ENCODE measurements around the gene PRKAR2A. TPM values are rescaled to one million over a fixed set of nuclear protein-coding genes. Genes with fewer than 3 reads are reported as not detected.
"Not testable (repeated sequence)": the region's sequence is repeated elsewhere in the genome, so short reads cannot be mapped to it uniquely, and the experiment has no call there.

PRKAR2A gene
- total RNA-seq, 1 experiment from 2014 or later, result 85.4 TPM

GRCh38 chr3:48765376-48765775, 82.3 kb downstream of the PRKAR2A start:
- TF ChIP-seq POLR2AphosphoS5 (IDR thresholded peaks at IDR 0.05; ENCODE audit: low read depth, low read length), result no peak
- no peak for TF ChIP-seq CTCF (IDR thresholded peaks at IDR 0.05)
- no peak for TF ChIP-seq REST (IDR thresholded peaks at IDR 0.05; ENCODE audit: insufficient read depth in 1 of 2, low read depth in 2 of 2, low read length in 1 of 2)
- no peak for TF ChIP-seq SIN3A (IDR thresholded peaks at IDR 0.05; ENCODE audit: borderline replicate concordance, insufficient read depth, low read depth, low read length)
- no peak for TF ChIP-seq TCF7L2 (IDR thresholded peaks at IDR 0.05; ENCODE audit: low read depth, low read length)
- Histone ChIP-seq H3K27me3 (ENCODE audit: control insufficient read depth, insufficient read depth, low read length) (no peaks in the 10 kb centered on the region), H3K27ac (ENCODE audit: low read length) (no peak overlapping the region), H3K9me3 (ENCODE audit: control insufficient read depth, insufficient read depth, low read depth, low read length) (no peaks in the 10 kb centered on the region), H3K4me3 (ENCODE audit: low read depth in 2 of 2, low read length in 2 of 2) (no peak overlapping the region), H3K36me3 (ENCODE audit: control insufficient read depth, insufficient read depth, low read length) (no peaks in the 10 kb centered on the region), H3K4me1 (ENCODE audit: control insufficient read depth, insufficient read depth, low read length) (no peaks in the 10 kb centered on the region)
- POLR2A ChIA-PET, result interaction anchor here (0.6 kb wide), 1 partner anchor 9 kb away, joined by 3 read pairs; no protein-coding TSS in a partner anchor
- DNase-seq (ENCODE audit: low read depth, low spot score), result no peak
- in situ Hi-C loops (cut with HindIII; ENCODE audit: low pct_unique_long_range_greater_than_20kb, low sequenced_read_pairs) (no loop called here), intact Hi-C loops (cut with micrococcal nuclease; ENCODE audit: unreplicated experiment) (no loop called here)
- no TSS peak for BruUV-seq (replicated peaks)
- CTCF ChIA-PET, result interaction anchor here (0.6 kb wide), 2 partner anchors 79 to 83 kb away, joined by 3 read pairs; no protein-coding TSS in a partner anchor
- no peak for ATAC-seq

GRCh38 chr3:48762816-48763215, 84.9 kb downstream of the PRKAR2A start:
- no peak overlapping the region for H3K4me3 ChIP-seq (ENCODE audit: low read depth in 2 of 2, low read length in 2 of 2)
- in situ Hi-C loops (cut with HindIII; ENCODE audit: low pct_unique_long_range_greater_than_20kb, low sequenced_read_pairs) (no loop called here), intact Hi-C loops (cut with micrococcal nuclease; ENCODE audit: unreplicated experiment) (no loop called here)
- ATAC-seq, result no peak
- DNase-seq (ENCODE audit: low read depth, low spot score), result no peak
- ChIA-PET POLR2A (no interaction called here), CTCF (no interaction called here)
- H3K36me3 ChIP-seq (ENCODE audit: control insufficient read depth, insufficient read depth, low read length), result no peaks in the 10 kb centered on the region
- no peaks in the 10 kb centered on the region for H3K27me3 ChIP-seq (ENCODE audit: control insufficient read depth, insufficient read depth, low read length)
- no peaks in the 10 kb centered on the region for H3K4me1 ChIP-seq (ENCODE audit: control insufficient read depth, insufficient read depth, low read length)
- H3K9me3 ChIP-seq (ENCODE audit: control insufficient read depth, insufficient read depth, low read depth, low read length), result no peaks in the 10 kb centered on the region
- no peak overlapping the region for H3K27ac ChIP-seq (ENCODE audit: low read length)
- TF ChIP-seq REST (IDR thresholded peaks at IDR 0.05; ENCODE audit: insufficient read depth in 1 of 2, low read depth in 2 of 2, low read length in 1 of 2), result no peak
- no peak for TF ChIP-seq CTCF (IDR thresholded peaks at IDR 0.05)
- TF ChIP-seq TCF7L2 (IDR thresholded peaks at IDR 0.05; ENCODE audit: low read depth, low read length), result no peak
- no peak for TF ChIP-seq POLR2AphosphoS5 (IDR thresholded peaks at IDR 0.05; ENCODE audit: low read depth, low read length)
- no TSS peak for BruUV-seq (replicated peaks)

GRCh38 chr3:48759991-48760540, 87.6 kb downstream of the PRKAR2A start:
- in situ Hi-C loops (cut with HindIII; ENCODE audit: low pct_unique_long_range_greater_than_20kb, low sequenced_read_pairs); intact Hi-C loops (cut with micrococcal nuclease; ENCODE audit: unreplicated experiment); H3K27me3 ChIP-seq (ENCODE audit: control insufficient read depth, insufficient read depth, low read length); CTCF ChIA-PET; H3K4me3 ChIP-seq (ENCODE audit: low read depth in 2 of 2, low read length in 2 of 2); H3K36me3 ChIP-seq (ENCODE audit: control insufficient read depth, insufficient read depth, low read length); BruUV-seq (replicated peaks); H3K4me1 ChIP-seq (ENCODE audit: control insufficient read depth, insufficient read depth, low read length); DNase-seq (ENCODE audit: low read depth, low spot score); H3K27ac ChIP-seq (ENCODE audit: low read length); ATAC-seq; H3K9me3 ChIP-seq (ENCODE audit: control insufficient read depth, insufficient read depth, low read depth, low read length): not testable (repeated sequence)
- POLR2A ChIA-PET, result interaction anchor here (0.6 kb wide), 1 partner anchor 49 kb away, joined by 4 read pairs; no protein-coding TSS in a partner anchor

Measured in Panc1 (cell line).